Measurements from ENCODE around the gene PAX5.

PAX5 gene

GRCh38 chr9:36827593-36827992 is 206.5 kb downstream of the PAX5 start:
- no peak for FAIRE-seq

DNA sequence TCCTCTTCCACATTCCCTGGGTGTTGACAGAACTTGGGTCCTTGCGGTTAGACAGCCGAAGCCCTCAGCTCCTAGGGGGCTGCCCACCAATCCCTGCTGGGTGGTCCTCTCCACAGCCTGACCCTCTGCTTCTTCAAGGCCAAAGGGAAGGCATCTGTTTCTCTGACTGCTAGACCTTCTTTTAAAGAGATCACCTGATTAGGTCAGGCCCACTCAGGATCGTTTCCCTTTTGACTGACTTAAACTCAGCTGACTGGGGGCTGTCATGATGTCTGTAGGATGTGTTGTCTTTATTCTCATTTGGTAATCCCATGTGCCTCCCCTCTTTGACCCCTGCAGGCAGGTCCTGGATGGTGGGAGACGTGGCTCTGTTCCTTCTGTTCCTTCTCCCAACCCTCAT is 207.5 kb downstream of the PAX5 start:
- no peak for FAIRE-seq

GRCh38 chr9:36825179-36825578 is 208.9 kb downstream of the PAX5 start:
- FAIRE-seq = no peak

DNA sequence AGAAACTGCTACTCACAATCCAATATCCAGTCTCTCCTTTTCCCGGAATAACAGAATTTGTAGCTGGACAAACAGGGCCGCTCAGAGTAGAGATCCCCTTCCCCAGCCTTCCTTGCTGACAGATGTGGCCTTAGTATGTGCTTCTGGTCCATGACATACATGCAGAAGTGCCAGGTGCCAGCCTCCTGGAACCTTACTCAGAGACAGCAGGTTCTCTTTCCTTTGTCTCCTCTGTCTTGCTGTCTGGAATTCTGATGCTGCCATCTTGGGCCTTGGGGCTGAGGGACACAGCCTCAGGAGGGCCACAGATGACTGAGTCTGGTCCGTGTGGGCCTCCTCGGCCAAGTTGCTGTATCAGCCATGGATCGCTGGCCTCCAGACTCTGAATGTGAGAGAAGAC is 210.1 kb downstream of the PAX5 start:
- FAIRE-seq = no peak

GRCh38 chr9:36823466-36823865 is 210.6 kb downstream of the PAX5 start:
- FAIRE-seq = no peak

DNA sequence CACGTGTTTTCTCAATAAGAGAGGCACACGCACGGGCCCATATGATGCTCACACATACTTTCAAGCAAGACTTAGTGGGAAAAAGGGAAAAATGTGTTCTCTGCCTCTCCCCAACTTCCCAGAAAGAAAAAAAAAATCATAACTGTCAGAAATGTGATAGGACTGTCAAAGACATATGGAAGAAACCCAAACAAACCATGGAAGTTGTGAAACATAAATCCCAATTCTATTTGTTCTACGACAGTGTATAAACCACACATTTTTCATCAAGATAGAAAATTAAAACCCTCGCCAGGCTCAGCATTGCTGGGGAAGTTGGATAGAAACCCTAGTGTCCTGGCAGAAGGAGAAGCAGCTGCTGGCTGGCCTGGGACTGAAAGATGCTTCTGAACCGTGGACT is 211.9 kb downstream of the PAX5 start:
- no peak for FAIRE-seq

DNA sequence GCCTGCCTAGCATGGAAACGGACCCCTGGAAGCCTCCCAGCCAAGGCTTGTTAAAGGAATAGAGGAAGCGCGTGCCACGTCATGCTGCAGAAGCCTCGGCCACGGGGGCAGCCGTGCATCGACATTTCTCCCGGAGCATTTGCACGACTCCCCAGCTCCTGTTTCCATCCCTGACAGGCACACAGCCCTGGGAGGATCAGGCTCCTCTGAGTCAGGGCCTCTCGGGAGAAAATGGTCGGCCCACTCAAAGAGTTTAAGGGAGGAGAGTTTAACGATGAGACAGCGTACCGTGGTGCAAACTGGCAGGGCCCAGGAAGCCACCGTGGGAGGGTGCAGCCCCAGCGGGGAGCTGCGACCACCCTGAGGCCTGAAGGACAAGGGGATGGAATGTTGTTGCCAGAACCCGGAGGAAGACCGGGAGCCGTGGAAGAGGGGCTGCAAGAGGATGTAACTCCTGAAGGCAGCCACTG is 213.6 kb downstream of the PAX5 start:
- no peak for FAIRE-seq

DNA sequence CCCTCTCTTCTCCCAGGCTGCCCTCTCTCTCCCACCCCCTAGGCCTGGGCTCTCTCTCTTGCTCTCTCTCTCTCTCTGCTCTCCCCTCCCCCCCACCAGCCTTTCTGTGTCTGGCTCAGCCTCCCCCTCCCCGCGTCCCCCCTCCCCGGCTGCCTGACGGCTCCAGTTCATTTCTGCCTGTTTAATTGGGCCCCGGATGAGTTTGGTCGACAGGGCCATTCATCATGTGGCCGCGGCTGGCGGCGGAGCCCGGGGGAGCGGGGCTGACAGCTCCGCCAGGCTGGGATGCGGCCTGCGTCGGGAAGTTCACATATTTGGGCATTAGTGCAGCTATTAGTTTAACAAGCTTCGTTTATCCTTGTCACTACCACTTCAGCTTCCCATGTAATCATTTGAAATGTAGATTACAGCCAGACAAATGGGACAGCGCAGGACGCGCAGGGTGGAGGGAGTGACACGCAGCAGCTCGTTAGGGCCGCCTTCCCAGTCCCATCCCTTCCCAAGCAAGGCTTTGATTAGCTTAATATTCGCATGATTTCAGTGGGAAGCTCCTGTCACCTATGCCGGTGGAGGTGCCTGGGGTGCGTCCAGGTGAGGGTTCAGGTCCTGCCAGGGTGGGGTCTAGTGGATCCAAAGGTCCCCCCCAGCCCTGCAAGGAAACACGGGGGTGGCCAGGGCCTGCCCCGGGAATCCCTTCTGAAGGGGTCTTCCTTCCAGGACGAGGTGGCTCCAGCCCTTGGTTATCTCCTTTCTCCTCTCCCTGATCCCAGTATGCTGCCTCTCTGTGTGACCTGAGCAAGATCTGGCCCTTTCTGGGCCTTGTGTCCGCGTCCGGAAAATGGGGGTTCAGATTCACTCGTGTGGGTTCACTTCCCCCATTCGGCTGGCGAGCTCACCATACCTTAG is 214.8 kb downstream of the PAX5 start:
- no peak for FAIRE-seq

- FAIRE-seq = no peak
Observed at GRCh38 chr9:36818242-36818938, 215.7 kb downstream of the PAX5 start.

DNA sequence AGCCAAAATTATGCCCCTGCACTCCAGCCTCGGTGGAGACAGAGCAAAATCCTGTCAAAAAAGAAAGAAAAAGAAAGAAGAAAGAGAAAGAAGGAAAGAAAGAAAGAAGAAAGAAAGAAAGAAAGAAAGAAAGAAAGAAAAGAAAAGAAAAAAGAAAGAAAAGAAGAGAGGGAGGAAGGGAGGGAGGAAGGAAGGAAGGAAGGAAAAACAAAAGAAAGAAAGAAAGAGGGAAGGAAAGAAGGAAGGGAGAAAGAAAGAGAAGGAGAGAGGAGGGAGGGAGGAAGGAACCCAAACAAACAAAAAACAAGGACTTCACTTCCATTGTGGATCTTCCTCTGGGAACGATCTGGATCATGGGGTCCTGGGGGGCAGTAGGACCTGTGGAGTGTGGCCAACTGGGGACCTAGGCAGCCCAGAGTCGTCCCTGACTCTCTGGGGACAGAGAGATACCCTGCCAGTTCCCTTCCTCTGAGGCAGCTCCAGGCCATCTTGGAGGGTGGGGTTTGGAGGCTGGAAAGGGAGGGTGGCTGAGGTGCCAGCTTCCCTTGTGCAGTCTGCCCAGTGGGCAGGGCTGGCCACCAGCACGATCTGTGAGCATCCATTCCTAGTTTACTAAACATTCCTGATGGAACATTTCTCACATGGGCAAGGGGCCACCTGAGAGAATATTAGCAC is 216.8 kb downstream of the PAX5 start:
- no peak for FAIRE-seq

GRCh38 chr9:36816371-36816770 is 217.7 kb downstream of the PAX5 start:
- no peak for FAIRE-seq

DNA sequence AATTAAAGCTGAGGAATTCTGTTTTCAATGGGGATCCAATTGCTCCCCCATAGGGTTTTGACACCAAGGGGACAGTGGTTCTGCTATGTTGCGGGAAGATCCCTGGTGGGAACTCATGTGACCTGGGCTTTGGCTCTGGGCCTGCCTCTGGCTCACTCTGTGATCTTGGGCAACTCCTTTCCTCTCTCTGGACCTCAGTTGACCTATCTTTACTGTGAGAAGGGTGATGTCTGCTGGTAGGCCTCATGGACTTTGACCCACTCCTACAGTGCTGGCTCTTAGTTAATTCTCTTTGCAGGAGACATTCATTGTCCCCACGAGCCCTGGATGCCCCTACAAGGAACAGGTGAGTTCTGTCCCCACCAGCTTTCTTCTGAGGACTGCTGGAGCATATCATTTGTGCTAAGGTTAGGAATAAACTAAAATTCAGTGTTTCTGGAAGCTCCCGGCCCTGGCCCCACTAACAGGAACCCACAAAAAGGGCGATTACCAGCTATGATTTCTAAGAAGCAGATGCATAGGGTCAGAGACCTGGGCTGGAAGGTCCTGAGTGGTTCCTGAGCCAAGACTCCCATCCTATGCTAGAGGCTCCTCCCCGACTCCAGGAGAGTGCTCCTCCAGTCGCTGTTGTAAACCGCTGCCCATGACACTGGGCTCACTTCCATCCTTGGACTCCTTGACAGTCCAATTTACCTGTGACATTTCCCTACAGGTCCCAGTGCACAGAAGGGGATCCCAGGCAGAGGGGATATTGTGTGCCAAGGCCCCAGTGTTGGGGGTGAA is 218.3 kb downstream of the PAX5 start:
- no peak for FAIRE-seq

- FAIRE-seq = no peak
Observed at GRCh38 chr9:36815023-36815422, 219.0 kb downstream of the PAX5 start.

DNA sequence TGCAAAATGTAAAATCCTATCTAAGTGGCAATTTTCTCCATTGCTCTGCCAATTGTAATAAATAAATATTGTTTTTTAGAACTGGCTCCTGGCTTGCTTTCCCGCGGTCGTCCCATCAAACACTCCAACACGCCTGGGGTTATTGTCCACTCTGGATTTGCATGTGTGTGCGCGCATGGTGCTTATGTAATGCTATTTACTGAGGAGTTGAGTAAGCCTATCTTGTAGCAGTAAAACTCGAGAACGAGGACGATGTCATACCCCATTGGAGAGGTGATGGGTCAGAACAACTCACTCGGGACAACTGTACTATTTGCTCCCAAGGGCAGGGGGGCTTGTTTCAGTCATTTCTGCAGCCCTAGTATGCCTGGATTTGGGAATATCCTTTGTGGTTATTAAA is 220.9 kb downstream of the PAX5 start:
- FAIRE-seq = no peak

DNA sequence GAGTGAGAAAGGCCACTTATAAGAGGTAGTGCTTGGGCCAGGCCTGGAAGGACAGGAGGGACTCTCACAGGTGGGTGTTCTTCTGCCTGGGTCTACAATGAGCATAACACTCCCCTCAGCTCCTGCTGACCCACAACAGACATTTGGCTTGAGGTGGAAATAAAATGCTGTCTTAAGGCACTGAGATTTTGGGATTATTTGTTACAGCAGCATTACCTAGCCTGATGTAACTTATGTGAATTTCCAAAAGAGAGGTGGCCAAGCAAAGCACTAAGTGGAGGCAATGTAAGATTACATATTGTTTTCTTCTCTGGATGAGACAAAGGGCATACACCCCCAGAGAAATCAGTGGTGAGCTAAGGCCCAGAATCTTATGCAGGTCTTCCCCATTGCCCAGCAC is 221.5 kb downstream of the PAX5 start:
- no peak for FAIRE-seq

DNA sequence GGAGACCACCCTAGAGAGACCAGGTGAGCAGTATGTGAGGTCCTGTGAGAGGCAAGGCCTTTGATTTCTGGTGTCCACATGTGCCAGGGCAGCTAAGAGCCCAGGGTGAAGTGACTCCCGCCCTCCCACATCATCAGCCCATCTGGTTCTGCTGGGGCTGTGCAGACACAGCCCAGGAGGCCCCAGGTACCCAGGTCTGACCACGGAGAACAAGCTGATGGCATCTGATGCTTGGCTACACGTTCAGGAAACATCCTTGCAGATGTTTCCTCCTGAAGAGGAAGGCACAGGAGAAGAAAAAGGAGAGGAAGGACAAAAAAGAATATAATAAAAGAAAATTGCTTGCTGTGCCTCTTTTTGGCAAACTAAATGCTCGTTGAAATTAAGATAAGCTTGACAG is 225.8 kb downstream of the PAX5 start:
- FAIRE-seq = no peak

GRCh38 chr9:36803961-36804360 is 230.1 kb downstream of the PAX5 start:
- no peak for FAIRE-seq

DNA sequence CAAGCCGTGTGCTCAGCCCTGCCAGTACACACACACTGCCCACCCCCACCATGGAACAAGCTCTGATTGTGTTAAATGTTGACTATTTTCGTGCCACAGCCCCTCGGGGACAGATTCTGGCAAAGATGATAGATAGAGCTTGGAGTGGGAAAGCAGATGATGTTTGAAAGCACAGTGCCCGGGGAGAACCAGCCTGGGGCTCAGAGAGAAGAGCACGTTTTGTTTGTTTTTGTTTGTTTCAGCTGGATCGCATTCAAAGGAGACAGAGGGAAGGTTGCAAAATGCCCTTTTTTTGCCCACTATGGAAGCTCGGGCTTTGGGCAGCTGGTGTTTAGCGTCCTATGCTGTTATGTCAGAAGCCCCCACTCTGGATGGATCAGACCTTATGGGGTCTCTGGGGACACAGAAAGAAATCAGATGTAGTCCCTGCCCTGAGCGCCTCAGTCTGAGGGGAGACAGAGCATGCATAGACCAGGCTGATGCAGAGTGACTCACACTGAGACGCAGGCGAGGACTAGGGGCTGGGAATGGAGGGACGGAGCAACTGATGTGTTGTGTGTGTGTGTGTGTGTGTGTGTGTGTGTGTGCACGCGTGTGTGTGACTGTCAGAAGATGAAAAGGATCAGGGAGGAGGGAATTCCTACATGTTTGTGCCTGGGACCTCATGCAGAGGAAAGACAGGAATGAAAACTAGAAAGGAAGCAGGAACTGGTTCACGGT is 231.7 kb downstream of the PAX5 start:
- no peak for FAIRE-seq

DNA sequence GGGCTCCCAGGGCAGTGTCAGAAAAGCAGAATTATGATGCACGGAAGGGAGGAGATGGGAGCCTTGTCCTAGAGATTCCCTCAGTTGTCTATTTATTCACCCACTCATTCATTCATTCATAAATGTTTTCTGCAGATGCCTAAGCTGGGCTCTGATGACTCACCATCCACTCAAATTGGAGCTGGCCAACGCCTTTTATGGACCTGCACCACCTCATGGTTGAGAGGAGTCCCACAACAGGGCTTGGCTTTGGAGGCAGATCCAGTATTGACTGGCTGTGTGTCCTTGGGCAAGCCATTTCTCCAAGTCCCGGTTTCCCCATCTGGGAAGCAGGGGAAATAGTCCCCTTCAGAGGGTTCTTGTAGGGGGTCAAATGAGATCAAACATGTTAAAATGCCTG is 233.6 kb downstream of the PAX5 start:
- FAIRE-seq = no peak

- FAIRE-seq = no peak
Observed at GRCh38 chr9:36798350-36799065, 235.6 kb downstream of the PAX5 start.

- no peak for FAIRE-seq
Observed at GRCh38 chr9:36797471-36798220, 236.4 kb downstream of the PAX5 start.
